SK-N-SH (cell line): ENCODE data around the gene TDRD12. TPM values are rescaled to one million over a fixed set of nuclear protein-coding genes. Genes with fewer than 3 reads are reported as not detected.

Experiments
- CTCF ChIA-PET: fragments of 300-600, 350-600 bp; formaldehyde crosslinking; extraction: SDS; loops from one replicate; lab custom pipeline; 2021; lab: Yijun Ruan, JAX
- POLR2A ChIA-PET: fragments of 350-600 bp; sonication (Branson Sonifier 250); formaldehyde crosslinking; extraction: SDS; loops from one replicate; lab custom pipeline; 2020; ENCODE audit warnings: antibody characterized with exemption, inconsistent platforms; lab: Yijun Ruan, JAX
- DNase-seq: peaks from one replicate; pipeline ENCODE4 v3.0.0; 2012
- H2AFZ ChIP-seq: fragments of 200-600 bp; sonication (generic); 2 replicates; pipeline ENCODE4 v1.8.1; 2016; ENCODE audit warnings: antibody characterized with exemption, mild to moderate bottlenecking, low read depth
- H3F3A ChIP-seq: fragments of 200-600 bp; sonication (generic); replicated peaks from 2 replicates; pipeline ENCODE3; 2016; ENCODE audit warnings: antibody characterized with exemption, mild to moderate bottlenecking; ENCODE audit not compliant: insufficient read depth
- H3K27ac ChIP-seq, 2 experiments: fragments of 200-500 bp in 1 of 2; fragments of 200-600 bp in 1 of 2; sonication (Bioruptor generic) in 1 of 2; sonication (generic), shearing (Covaris generic) in 1 of 2; 2 replicates each; pipeline versions ENCODE4 v1.5.1 to v1.6.1; 2014 to 2016; ENCODE audit warnings: low read depth in 2 of 2, inconsistent platforms in 1 of 2, low read length in 1 of 2, mild to moderate bottlenecking in 1 of 2, mixed read lengths in 1 of 2
- H3K27me3 ChIP-seq: fragments of 200-600 bp; sonication (generic), shearing (Covaris generic); 2 replicates; pipeline ENCODE4 v1.6.1; 2016; ENCODE audit warnings: mixed run types; ENCODE audit not compliant: insufficient read depth
- H3K36me3 ChIP-seq, 2 experiments: fragments of 200-500 bp in 1 of 2; fragments of 200-600 bp in 1 of 2; sonication (Bioruptor generic) in 1 of 2; sonication (generic) in 1 of 2; replicated peaks in 1 of 2; 2 replicates each; pipeline versions ENCODE3 to v1.5.1; 2014 to 2016; ENCODE audit warnings: low read length in 1 of 2, mild to moderate bottlenecking in 1 of 2; ENCODE audit not compliant: insufficient read depth in 2 of 2, control insufficient read depth in 1 of 2
- H3K4me1 ChIP-seq, 2 experiments: fragments of 200-500 bp in 1 of 2; fragments of 200-600 bp in 1 of 2; sonication (Bioruptor generic) in 1 of 2; sonication (generic), shearing (Covaris generic) in 1 of 2; 2 replicates each; pipeline versions ENCODE4 v1.5.1 to v1.6.1; 2014 to 2016; ENCODE audit warnings: low read depth in 1 of 2, low read length in 1 of 2, mixed run types in 1 of 2; ENCODE audit not compliant: insufficient read depth in 2 of 2, control insufficient read depth in 1 of 2
- H3K4me2 ChIP-seq: fragments of 200-600 bp; sonication (generic), shearing (Covaris generic); 2 replicates; pipeline ENCODE4 v1.6.1; 2017; ENCODE audit warnings: mixed run types
- H3K4me3 ChIP-seq, 2 experiments: fragments of 200-500 bp in 1 of 2; fragments of 200-600 bp in 1 of 2; sonication (Bioruptor generic) in 1 of 2; sonication (generic), shearing (Covaris generic) in 1 of 2; 2 replicates each; pipeline versions ENCODE4 v1.5.1 to v1.8.1; 2014 to 2016; ENCODE audit warnings: low read depth in 2 of 2, inconsistent platforms in 1 of 2, low read length in 1 of 2, mild to moderate bottlenecking in 1 of 2, mixed read lengths in 1 of 2, moderate library complexity in 1 of 2
- H3K79me2 ChIP-seq: fragments of 200-600 bp; sonication (generic); 2 replicates; pipeline ENCODE4 v1.8.1; 2017; ENCODE audit warnings: mild to moderate bottlenecking; ENCODE audit not compliant: insufficient read depth
- H3K9ac ChIP-seq: fragments of 200-600 bp; sonication (generic); 2 replicates; pipeline ENCODE4 v1.6.1; 2017; ENCODE audit warnings: mixed run types
- H3K9me2 ChIP-seq: fragments of 200-600 bp; sonication (generic); 2 replicates; pipeline ENCODE4 v1.6.1; 2017; ENCODE audit warnings: mixed run types
- H3K9me3 ChIP-seq: fragments of 200-600 bp; sonication (generic); 2 replicates; pipeline ENCODE4 v1.6.1; 2017; ENCODE audit warnings: mixed run types, mild to moderate bottlenecking, moderate library complexity
- H4K20me1 ChIP-seq: fragments of 200-600 bp; sonication (generic); 2 replicates; pipeline ENCODE4 v1.6.1; 2017; ENCODE audit warnings: mild to moderate bottlenecking, mixed run types; ENCODE audit not compliant: insufficient read depth
- CTCF ChIP-seq: fragments of 200-600 bp; sonication (generic); IDR thresholded peaks from 2 replicates; pipeline ENCODE4 v1.6.1; 2017; ENCODE audit warnings: antibody characterized with exemption, mild to moderate bottlenecking, moderate library complexity
- ELF1 ChIP-seq: IDR thresholded peaks from 2 replicates; pipeline ENCODE4 v1.4.0; 2012
- EP300 ChIP-seq, 2 experiments: IDR thresholded peaks; 2 replicates each; pipeline versions ENCODE4 v1.4.0 to v1.6.1; 2012; ENCODE audit warnings: borderline replicate concordance in 1 of 2, low read depth in 1 of 2, low read length in 1 of 2
- EZH2phosphoT487 ChIP-seq: fragments of 200-600 bp; sonication (generic); IDR thresholded peaks from 2 replicates; pipeline ENCODE4 v1.6.1; 2017; ENCODE audit warnings: low read depth, mixed run types, mild to moderate bottlenecking, antibody characterized with exemption, moderate library complexity, borderline replicate concordance
- FOSL2 ChIP-seq: IDR thresholded peaks from 2 replicates; pipeline ENCODE4 v1.4.0; 2012; ENCODE audit warnings: low read depth, mild to moderate bottlenecking, moderate library complexity, borderline replicate concordance
- FOXJ3 ChIP-seq: sonication (generic); formaldehyde crosslinking; IDR thresholded peaks from 2 replicates; pipeline ENCODE4 v1.5.1; 2020; ENCODE audit warnings: mild to moderate bottlenecking, missing genetic modification reagents
- FOXM1 ChIP-seq: IDR thresholded peaks from 2 replicates; pipeline ENCODE4 v1.4.0; 2012; ENCODE audit warnings: low read depth, mild to moderate bottlenecking
- MEF2A ChIP-seq: IDR thresholded peaks from 2 replicates; pipeline ENCODE4 v1.4.0; 2012; ENCODE audit warnings: low read depth, borderline replicate concordance
- PBX3 ChIP-seq: IDR thresholded peaks from 2 replicates; pipeline ENCODE4; 2012
- RCOR1 ChIP-seq: fragments of 150-350 bp; IDR thresholded peaks from 2 replicates; pipeline ENCODE4 v1.6.1; 2017; ENCODE audit warnings: antibody characterized with exemption, low read length
- RFX5 ChIP-seq: IDR thresholded peaks from 2 replicates; pipeline ENCODE4 v1.6.1; 2012; ENCODE audit warnings: mild to moderate bottlenecking, improper control_type of control experiment, low read length
- RXRA ChIP-seq: IDR thresholded peaks from 2 replicates; pipeline ENCODE4 v1.4.0; 2012; ENCODE audit warnings: low read depth, mild to moderate bottlenecking, borderline replicate concordance
- SIN3A ChIP-seq: IDR thresholded peaks from 2 replicates; pipeline ENCODE4 v1.6.1; 2012; ENCODE audit warnings: low read depth, mild to moderate bottlenecking, low read length, moderate library complexity, borderline replicate concordance
- SMC3 ChIP-seq: IDR thresholded peaks from 2 replicates; pipeline ENCODE4 v1.6.1; 2012; ENCODE audit warnings: low read depth, low read length, improper control_type of control experiment
- TAF1 ChIP-seq: IDR thresholded peaks from 2 replicates; pipeline ENCODE4 v1.6.1; 2012; ENCODE audit warnings: low read depth, mild to moderate bottlenecking, low read length, moderate library complexity, borderline replicate concordance
- USF1 ChIP-seq: IDR thresholded peaks from 2 replicates; pipeline ENCODE4 v1.4.0; 2012; ENCODE audit warnings: low read depth, borderline replicate concordance
- USF2 ChIP-seq: fragments of 150-350 bp; IDR thresholded peaks from 2 replicates; pipeline ENCODE4 v1.6.1; 2017; ENCODE audit warnings: antibody characterized with exemption, low read length, low read depth, borderline replicate concordance
- YY1 ChIP-seq: IDR thresholded peaks from 2 replicates; pipeline ENCODE4 v1.4.0; 2012; ENCODE audit warnings: low read depth, mild to moderate bottlenecking
- WGBS: methylation state at CpG from one replicate; pipeline ENCODE4 v1.1.6; 2017; ENCODE audit warnings: low lambda C conversion rate; 5-methylcytosine and 5-hydroxymethylcytosine counted together
- polyA plus RNA-seq, 3 experiments: library from polyadenylated mRNA; depleted of rRNA; stranded (reverse); fragments of >200 nt; gene quantifications; 2 replicates each; pipeline ENCODE4 v1.2.3, GENCODE V29; 2012
- TF ChIP-seq, protein P1 (sequence below): fragments of 150-350 bp; IDR thresholded peaks from 2 replicates; pipeline ENCODE4 v1.6.1; 2016; ENCODE audit warnings: mild to moderate bottlenecking, low read depth, low read length
- TF ChIP-seq, protein P2 (sequence below): IDR thresholded peaks from 2 replicates; pipeline ENCODE4 v1.4.0; 2012; ENCODE audit warnings: low read depth

The TDRD12 gene
- polyA plus RNA-seq, 1 of the 3 experiments (the other 2 are of a cell fraction), result 0.05 TPM

DNA sequence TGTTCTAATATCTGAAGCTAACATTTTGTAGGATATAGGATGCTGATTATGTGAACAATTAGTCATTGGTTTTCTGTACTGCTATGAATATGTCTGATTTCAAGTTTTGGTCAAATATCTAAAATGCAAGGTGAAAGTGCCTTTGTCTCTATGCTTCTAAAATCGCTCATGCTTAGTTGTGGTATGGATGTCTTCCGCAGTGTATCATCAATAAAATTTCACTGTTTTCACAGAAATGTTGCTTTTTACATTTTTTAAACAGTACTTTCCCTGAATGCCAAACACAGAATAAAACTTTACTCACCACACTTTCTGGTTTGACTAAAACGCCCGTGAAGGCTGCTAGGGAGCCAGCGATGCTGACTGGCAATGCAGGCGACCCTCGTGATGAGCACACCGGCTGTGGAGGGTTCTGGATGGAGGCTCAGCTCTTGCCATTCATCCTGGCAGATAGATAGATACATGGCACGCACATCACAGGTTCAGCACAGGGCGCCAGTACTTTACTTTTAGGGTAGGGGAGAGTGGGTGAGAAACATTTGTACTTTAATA is 109.9 kb downstream of the TDRD12 start:
- no peak for DNase-seq
- Histone ChIP-seq H3F3A (no peaks in the 10 kb centered on the region), H3K4me1 (peaks cover 0 to 8% of the 10 kb centered on the region in 2 experiments; a peak in 1 of 4 replicates), H3K4me2 (no peak overlapping the region), H3K79me2 (no peaks in the 10 kb centered on the region), H2AFZ (no peak overlapping the region), H3K36me3 (no peaks in the 10 kb centered on the region), H3K9ac (no peak overlapping the region), H3K27ac (no peak overlapping the region), H3K9me2 (no peaks in the 10 kb centered on the region), H4K20me1 (no peaks in the 10 kb centered on the region), H3K4me3 (no peak overlapping the region), H3K9me3 (no peaks in the 10 kb centered on the region), H3K27me3 (peaks cover 6% of the 10 kb centered on the region; the same call in 1 of the 2 replicates)
- ChIA-PET CTCF (interaction anchor here (1.3 to 1.5 kb wide), 2 partner anchors 10 to 20 kb away, joined by 3 to 4 read pairs; no protein-coding TSS in a partner anchor), POLR2A (interaction anchor here (0.6 kb wide), 1 partner anchor 38 kb away, joined by 3 read pairs; no protein-coding TSS in a partner anchor)
- WGBS, result 66% methylated on average over 10 of the region's 10 CpGs
- TF ChIP-seq RFX5, result no peak
- no peak for TF ChIP-seq TAF1
- TF ChIP-seq MEF2A, result no peak
- no peak for TF ChIP-seq PBX3
- TF ChIP-seq, protein P1, sequence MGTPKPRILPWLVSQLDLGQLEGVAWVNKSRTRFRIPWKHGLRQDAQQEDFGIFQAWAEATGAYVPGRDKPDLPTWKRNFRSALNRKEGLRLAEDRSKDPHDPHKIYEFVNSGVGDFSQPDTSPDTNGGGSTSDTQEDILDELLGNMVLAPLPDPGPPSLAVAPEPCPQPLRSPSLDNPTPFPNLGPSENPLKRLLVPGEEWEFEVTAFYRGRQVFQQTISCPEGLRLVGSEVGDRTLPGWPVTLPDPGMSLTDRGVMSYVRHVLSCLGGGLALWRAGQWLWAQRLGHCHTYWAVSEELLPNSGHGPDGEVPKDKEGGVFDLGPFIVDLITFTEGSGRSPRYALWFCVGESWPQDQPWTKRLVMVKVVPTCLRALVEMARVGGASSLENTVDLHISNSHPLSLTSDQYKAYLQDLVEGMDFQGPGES, result no peak
- TF ChIP-seq ELF1, result no peak
- no peak for TF ChIP-seq EZH2phosphoT487
- TF ChIP-seq RCOR1, result no peak
- no peak for TF ChIP-seq SIN3A
- TF ChIP-seq USF1, result no peak
- no peak for TF ChIP-seq SMC3
- TF ChIP-seq FOSL2, result no peak
- TF ChIP-seq RXRA, result no peak
- no peak for TF ChIP-seq USF2
- no peak for TF ChIP-seq FOXJ3
- no peak for TF ChIP-seq EP300 (IDR thresholded peaks at IDR 0.05; ENCODE audit: borderline replicate concordance in 1 of 2, low read depth in 1 of 2, low read length in 1 of 2)
- no peak for TF ChIP-seq FOXM1
- TF ChIP-seq CTCF, result no peak
- TF ChIP-seq, protein P2, sequence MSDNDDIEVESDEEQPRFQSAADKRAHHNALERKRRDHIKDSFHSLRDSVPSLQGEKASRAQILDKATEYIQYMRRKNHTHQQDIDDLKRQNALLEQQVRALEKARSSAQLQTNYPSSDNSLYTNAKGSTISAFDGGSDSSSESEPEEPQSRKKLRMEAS, result no peak
- TF ChIP-seq YY1, result no peak
